Large intestine (tissue), 3 donors: ENCODE results near the gene FAM20B. TPM values are rescaled to one million over a fixed set of nuclear protein-coding genes. Genes with fewer than 3 reads are reported as not detected.
A peak's percentile ranks its signal among the peaks of the same experiment; 100 is the strongest.

ENCODE experiments used
- DNase-seq, 2 donors: peaks; one replicate each; pipeline versions ENCODE4 v3.0.0 to v3.0.0-alpha.2; 2013
- H3K27ac ChIP-seq: one replicate; pipeline ENCODE4 v1.5.1; 2013; ENCODE audit warnings: low read length
- H3K27me3 ChIP-seq: 2 replicates; pipeline ENCODE4 v1.6.1; 2013; ENCODE audit warnings: low read length; ENCODE audit not compliant: control insufficient read depth, insufficient read depth
- H3K36me3 ChIP-seq: 2 replicates; pipeline ENCODE4 v1.6.1; 2013; ENCODE audit warnings: low read length; ENCODE audit not compliant: control insufficient read depth, insufficient read depth
- H3K4me1 ChIP-seq: one replicate; pipeline ENCODE4 v1.6.1; 2013; ENCODE audit warnings: low read length; ENCODE audit not compliant: control insufficient read depth, insufficient read depth
- H3K4me3 ChIP-seq: one replicate; pipeline ENCODE4 v1.5.1; 2013; ENCODE audit warnings: low read length
- H3K9me3 ChIP-seq: one replicate; pipeline ENCODE4 v1.6.1; 2013; ENCODE audit warnings: mild to moderate bottlenecking, low read depth, low read length, moderate library complexity; ENCODE audit not compliant: control insufficient read depth
- whole genome bisulfite sequencing: methylation state at CpG from one replicate; pipeline ENCODE4 v1.1.5; 2013; ENCODE audit warnings: low lambda C conversion rate; ENCODE audit not compliant: insufficient coverage; 5-methylcytosine and 5-hydroxymethylcytosine counted together
- polyA plus RNA-seq: library from polyadenylated mRNA; unstranded; fragments of 120-200 nt; gene quantifications from one replicate; pipeline ENCODE4 v1.2.1, GENCODE V29; 2013

Gene FAM20B
- polyA plus RNA-seq, 1 donor, result 24.1 TPM

DNA sequence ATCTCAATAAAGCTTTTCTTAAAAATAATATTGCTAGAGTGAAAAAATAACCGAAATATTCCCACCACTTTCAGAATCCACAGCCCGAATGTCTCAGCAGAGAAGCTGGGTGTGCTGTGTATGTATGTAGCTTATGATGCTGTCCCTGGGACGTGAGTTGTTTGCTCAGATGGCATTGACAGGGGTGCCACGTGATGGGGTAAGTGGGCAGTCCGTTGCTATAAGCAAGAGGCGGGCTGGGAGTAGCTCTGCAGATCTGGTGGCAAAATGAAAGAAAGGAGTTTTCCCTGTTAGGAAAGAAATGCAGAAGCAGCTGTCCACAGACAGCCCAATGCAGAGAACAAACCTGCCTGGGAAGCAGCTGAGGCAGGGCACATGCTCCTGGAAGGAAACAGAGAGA, 3.8 kb upstream of the FAM20B start:
- no peaks in the 10 kb centered on the region for H3K27me3 ChIP-seq
- no peak overlapping the region for H3K27ac ChIP-seq
- WGBS, result 36% methylated on average over 3 of the region's 6 CpGs
- no peaks in the 10 kb centered on the region for H3K36me3 ChIP-seq
- H3K4me3 ChIP-seq, result no peak overlapping the region
- H3K4me1 ChIP-seq, result peaks cover 38% of the 10 kb centered on the region
- no peak for DNase-seq
- H3K9me3 ChIP-seq, result no peaks in the 10 kb centered on the region

DNA sequence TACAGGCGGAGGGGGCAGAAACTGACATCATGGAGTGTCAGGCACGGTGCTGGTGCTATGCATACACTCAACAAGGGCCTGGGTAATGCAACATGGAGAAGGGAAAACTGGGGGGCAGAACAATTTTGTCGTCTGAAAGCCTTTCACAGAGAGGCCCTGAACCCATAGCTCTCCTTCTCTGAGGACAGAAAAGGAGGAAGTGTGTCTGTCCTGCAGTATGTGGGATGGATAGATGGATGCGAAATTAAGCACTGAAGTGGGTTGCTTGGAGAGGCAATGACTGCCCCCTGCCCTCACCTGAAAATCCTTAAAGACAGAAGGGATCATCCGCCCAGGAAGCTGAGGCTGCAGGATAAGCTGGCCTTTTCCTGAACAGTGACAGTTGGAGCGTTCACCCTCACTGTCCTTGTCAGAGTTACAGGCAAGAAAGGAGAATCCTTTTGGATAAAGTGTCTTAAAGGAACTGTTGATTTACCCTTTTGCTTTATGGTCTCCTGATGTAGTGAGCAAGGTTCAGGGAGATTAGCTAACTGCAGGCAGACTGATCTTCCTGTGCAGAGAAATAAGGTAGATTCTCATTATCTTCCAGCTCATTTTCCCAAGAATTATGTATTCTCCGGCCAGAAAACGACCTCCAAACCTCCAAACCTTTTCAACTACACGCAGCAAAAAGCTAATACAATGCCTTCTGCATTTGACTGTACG, 1.6 kb upstream of the FAM20B start:
- Histone ChIP-seq H3K9me3 (no peaks in the 10 kb centered on the region), H3K27me3 (no peaks in the 10 kb centered on the region), H3K4me1 (peaks cover 28% of the 10 kb centered on the region), H3K27ac (peak overlapping the region; percentile 43), H3K4me3 (no peak overlapping the region), H3K36me3 (no peaks in the 10 kb centered on the region)
- DNase-seq, result peak; percentile 44 to 79
- 0% methylated on average over 2 of the region's 10 CpGs for WGBS

DNA sequence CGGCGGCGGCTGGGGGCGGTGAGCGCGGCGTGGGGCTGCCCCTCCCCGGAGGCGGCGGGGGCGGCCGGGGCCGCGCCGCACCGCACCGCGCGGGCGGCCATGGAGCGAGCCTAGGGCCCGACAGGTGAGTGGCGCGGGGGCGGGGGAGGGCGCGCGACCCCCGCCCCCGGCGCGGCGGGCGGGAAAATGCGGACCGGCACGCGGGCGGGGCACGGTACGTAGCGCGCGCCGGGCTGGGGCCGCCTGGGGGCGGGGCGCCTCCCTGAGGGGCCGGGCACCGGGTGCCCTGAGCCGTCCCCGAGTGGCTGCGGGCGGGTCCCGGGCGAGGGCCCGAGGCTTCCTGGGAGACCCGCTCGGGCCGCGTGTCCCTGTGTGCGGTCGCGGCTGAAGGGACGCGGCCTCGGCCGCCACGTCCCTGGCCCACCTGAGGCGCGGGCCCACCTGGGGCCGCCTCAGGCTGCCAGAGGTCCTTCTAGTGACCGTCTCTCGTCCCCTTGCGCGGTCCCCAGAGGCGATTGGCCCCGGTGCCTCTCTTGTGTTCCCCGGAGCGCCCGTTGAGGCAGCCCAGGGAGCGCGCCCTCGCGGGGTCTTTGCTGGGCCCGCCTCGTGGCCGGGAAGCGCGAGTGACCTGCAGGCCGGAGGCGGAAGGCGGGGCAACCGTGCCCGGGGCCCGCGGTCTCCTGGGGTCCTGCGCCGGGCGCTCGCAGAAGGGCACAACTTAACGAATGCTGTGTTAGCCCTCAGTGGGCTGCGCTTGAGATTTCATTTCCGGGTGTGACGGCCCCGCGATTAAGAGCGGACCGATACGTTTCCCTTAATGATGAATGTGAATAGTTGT, 500 bp downstream of the FAM20B start:
- peak overlapping the region; percentile 79 for H3K4me3 ChIP-seq
- H3K4me1 ChIP-seq, result peaks cover 36% of the 10 kb centered on the region
- peak overlapping the region; percentile 92 for H3K27ac ChIP-seq
- no CpG with 5 or more reads among the region's 110 CpGs for WGBS
- peak; percentile 75 to 92 for DNase-seq
- H3K9me3 ChIP-seq, result no peaks in the 10 kb centered on the region
- H3K27me3 ChIP-seq, result no peaks in the 10 kb centered on the region
- no peaks in the 10 kb centered on the region for H3K36me3 ChIP-seq

DNA sequence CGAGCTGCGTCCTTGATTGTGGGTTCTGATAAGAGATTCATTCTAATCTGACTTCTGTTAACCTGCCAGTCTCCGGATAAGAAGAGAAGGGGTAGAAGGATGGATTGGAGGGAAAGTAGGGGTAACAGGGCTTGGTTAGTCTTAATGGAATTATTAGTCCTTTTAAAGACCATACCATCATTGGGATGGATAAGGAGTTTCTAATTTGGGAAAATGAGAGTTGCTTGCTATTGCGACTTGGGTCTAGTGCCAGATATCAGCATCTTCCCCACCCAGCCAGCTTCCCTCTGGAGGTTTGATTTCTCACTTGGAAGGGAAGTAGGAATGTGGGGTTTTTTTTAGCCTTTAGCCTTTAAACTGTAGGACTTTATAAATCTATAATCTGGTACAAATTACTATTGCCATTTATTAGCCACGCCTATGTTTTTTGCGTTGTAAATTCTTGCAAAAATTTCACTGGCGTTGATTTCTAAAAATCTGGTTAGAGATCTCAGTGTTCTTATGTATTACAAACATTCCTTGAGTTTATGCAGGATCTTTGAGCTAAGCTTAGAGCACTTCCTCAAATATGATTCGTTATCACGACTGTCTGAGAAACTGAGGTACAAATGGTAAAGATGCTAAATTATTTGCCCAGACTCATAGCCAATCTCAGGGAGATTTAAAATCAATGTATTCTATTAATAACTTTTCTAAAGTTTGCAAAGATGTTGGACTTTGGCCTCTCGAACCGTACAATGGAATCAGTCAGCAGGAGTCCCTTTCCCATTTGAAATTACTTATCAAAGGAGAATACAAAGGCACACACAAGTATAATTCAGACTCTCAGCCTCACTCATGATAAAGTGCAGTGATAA, 1.3 kb downstream of the FAM20B start:
- Histone ChIP-seq H3K4me3 (peak overlapping the region; percentile 79), H3K36me3 (no peaks in the 10 kb centered on the region), H3K27me3 (no peaks in the 10 kb centered on the region), H3K9me3 (no peaks in the 10 kb centered on the region), H3K27ac (peak overlapping the region; percentile 92), H3K4me1 (peaks cover 36% of the 10 kb centered on the region)
- 17% methylated on average over 1 of the region's 11 CpGs for WGBS
- peak in 1 of 2 donors; percentile 54 for DNase-seq

DNA sequence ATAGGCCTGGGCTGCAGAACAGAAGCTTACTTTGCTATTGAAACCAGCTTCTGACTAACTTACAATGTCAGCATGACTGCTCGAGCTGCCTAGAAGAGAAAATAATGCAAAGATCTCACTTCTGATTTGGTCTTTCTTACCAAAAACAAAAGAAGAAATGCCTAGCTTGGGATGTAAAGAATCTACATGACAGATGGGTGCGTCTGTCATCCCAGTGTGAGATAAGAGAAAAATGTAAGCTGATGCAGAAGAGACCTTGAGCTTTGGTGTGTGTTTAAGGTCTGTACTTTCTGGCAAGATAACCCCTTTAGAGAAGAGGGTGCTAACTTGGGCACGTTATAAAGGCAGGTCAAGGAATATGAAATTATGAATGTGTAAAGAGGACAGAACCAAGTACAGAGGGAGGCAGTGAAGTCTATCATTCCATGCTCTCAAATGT, 3.6 kb downstream of the FAM20B start:
- peak overlapping the region; percentile 64 for H3K27ac ChIP-seq
- peaks cover 26% of the 10 kb centered on the region for H3K4me1 ChIP-seq
- no peaks in the 10 kb centered on the region for H3K36me3 ChIP-seq
- no peak overlapping the region for H3K4me3 ChIP-seq
- WGBS, result no CpG with 5 or more reads among the region's 3 CpGs
- no peaks in the 10 kb centered on the region for H3K27me3 ChIP-seq
- DNase-seq, result peak; percentile 29 to 32
- H3K9me3 ChIP-seq, result no peaks in the 10 kb centered on the region

DNA sequence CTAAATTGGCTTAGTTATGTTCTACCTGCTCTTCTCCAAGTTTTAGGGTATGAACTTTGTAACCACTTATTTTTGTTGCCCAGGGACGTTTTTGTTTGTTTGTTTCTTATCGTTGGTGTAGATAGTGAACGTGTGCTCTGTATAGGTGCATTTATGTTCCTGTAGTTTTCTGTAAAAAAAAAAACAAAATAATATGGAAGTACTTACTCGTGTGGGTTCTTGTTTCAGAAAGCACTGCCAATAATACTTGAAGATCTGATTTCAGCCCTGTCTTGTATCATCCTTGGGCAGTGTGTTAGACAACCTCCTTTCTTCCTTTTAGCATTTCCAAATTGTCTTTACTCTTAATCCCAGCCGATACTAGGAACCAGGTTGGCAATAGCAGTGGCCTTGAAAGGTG, 4.4 kb downstream of the FAM20B start:
- H3K9me3 ChIP-seq, result no peaks in the 10 kb centered on the region
- H3K36me3 ChIP-seq, result no peaks in the 10 kb centered on the region
- no peak overlapping the region for H3K4me3 ChIP-seq
- DNase-seq, result no peak
- peaks cover 22% of the 10 kb centered on the region for H3K4me1 ChIP-seq
- WGBS, result 47% methylated on average over 4 of the region's 5 CpGs
- H3K27me3 ChIP-seq, result no peaks in the 10 kb centered on the region
- H3K27ac ChIP-seq, result peak overlapping the region; percentile 64

DNA sequence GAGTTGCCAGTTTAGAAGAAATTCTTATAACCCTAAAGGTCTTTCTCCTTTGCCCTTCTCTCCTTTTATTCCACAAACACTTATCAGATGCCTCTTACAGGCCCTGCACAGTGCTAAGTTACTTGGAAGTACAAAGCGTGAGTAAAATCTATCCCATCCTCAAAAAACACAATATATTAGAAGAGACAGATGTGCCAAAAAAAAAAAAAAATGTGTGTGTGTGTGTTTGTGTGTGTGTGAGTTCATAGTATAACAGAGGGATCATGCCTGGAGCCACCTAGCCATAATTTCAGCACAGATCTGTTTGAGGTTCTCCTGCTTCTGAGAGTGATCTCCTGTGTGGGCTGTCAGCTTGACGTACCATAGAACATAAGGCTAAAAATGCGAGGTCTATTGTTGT, 5.0 kb downstream of the FAM20B start:
- no peaks in the 10 kb centered on the region for H3K9me3 ChIP-seq
- H3K4me3 ChIP-seq, result no peak overlapping the region
- no CpG with 5 or more reads among the region's 3 CpGs for WGBS
- DNase-seq, result no peak
- H3K27ac ChIP-seq, result peak overlapping the region; percentile 64
- H3K27me3 ChIP-seq, result no peaks in the 10 kb centered on the region
- H3K4me1 ChIP-seq, result peaks cover 21% of the 10 kb centered on the region
- no peaks in the 10 kb centered on the region for H3K36me3 ChIP-seq

DNA sequence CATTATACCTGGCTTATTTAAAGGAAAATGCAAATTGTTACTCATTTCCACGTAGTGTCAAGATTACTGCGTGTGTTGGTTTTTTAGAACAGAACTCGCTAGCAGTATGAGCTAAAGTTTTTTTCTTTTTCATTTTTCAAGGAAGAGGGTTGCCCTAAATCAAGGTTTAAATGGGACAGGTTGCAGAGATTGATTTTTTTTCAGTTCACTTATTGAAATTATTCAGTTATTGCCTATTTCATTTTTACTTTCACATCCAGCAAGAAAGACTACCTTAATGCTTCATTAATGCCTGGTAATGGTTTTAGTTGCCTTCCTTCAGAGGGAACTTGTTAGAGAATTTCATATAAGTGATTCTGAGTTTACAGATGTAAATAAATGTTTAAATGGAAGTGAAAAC, 5.6 kb downstream of the FAM20B start:
- H3K4me1 ChIP-seq, result peaks cover 21% of the 10 kb centered on the region
- no peak overlapping the region for H3K27ac ChIP-seq
- H3K4me3 ChIP-seq, result no peak overlapping the region
- WGBS, result 94% methylated on average over 3 of the region's 3 CpGs
- DNase-seq, result no peak
- no peaks in the 10 kb centered on the region for H3K27me3 ChIP-seq
- no peaks in the 10 kb centered on the region for H3K9me3 ChIP-seq
- H3K36me3 ChIP-seq, result no peaks in the 10 kb centered on the region

DNA sequence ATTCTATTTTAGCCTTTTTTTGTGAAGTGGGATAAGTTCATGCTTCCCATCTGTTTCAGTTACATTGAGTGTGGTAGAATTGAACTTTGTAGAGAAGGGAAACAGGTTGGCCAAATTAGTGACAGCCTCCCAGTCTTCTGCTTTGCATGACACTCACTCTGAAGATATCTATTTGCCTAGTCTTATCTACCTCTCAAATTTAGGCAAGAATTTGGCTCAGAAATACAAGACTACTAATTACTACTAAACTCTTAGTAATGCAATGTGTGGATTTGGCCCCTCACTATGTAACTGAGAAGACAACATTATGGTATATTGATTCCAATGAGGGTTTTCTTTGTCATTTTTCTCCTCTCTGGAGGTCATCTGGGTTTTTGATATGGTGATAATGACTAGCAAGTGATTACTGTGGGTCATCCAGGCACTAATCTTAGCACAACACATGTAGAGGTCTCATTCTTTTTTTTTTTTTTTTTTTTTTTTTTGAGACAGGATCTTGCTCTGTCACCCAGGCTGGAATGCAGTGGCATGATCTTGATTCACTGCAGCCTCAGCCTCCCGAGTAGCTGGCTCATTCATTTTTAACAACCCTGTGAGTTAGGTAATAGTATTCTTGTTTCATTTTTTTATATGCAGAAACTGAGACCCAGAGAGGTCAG, 6.3 kb downstream of the FAM20B start:
- no peaks in the 10 kb centered on the region for H3K9me3 ChIP-seq
- peaks cover 21% of the 10 kb centered on the region for H3K4me1 ChIP-seq
- no peaks in the 10 kb centered on the region for H3K27me3 ChIP-seq
- H3K4me3 ChIP-seq, result no peak overlapping the region
- no peak overlapping the region for H3K27ac ChIP-seq
- H3K36me3 ChIP-seq, result no peaks in the 10 kb centered on the region
- DNase-seq, result no peak
- WGBS, result no CpG with 5 or more reads among the region's 1 CpG

DNA sequence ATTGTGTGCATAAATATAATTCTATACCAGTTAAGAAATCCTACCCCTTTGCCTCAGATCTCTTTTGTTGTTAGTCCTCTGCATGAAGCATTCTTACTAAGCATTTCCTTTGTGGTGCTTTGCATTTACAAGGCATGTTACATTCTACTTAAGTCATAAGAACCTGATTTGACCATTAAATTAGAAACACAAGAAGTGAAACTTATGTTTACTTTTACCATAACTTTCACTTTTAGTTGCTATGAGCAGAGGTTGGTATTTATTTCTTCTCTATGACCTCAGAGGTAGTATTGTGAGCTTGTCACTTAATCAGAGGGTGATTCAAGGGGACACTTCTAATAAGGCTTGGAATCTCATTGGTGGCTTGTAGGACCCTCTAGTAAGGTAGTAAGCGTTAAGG, 9.0 kb downstream of the FAM20B start:
- DNase-seq, result peak in 1 of 2 donors; percentile 26
- WGBS, result no CpG with 5 or more reads among the region's 1 CpG
- Histone ChIP-seq H3K4me3 (no peak overlapping the region), H3K4me1 (peaks cover 6% of the 10 kb centered on the region), H3K36me3 (no peaks in the 10 kb centered on the region), H3K27ac (no peak overlapping the region), H3K27me3 (no peaks in the 10 kb centered on the region), H3K9me3 (no peaks in the 10 kb centered on the region)
